Tongue (tissue), 2 donors: ENCODE data around the gene GARIN5B. TPM values are rescaled to one million over a fixed set of nuclear protein-coding genes. Genes with fewer than 3 reads are reported as not detected.

Experiments used
- DNase-seq: peaks from one replicate; pipeline ENCODE4 v3.0.0-alpha.2; 2015
- total RNA-seq: library from RNA; depleted of rRNA; stranded (reverse); fragments of >200 nt; gene quantifications from one replicate; pipeline ENCODE4 v1.2.3, GENCODE V29; 2014

The GARIN5B gene
- total RNA-seq, 1 donor from 2014 or later = not detected

DNA sequence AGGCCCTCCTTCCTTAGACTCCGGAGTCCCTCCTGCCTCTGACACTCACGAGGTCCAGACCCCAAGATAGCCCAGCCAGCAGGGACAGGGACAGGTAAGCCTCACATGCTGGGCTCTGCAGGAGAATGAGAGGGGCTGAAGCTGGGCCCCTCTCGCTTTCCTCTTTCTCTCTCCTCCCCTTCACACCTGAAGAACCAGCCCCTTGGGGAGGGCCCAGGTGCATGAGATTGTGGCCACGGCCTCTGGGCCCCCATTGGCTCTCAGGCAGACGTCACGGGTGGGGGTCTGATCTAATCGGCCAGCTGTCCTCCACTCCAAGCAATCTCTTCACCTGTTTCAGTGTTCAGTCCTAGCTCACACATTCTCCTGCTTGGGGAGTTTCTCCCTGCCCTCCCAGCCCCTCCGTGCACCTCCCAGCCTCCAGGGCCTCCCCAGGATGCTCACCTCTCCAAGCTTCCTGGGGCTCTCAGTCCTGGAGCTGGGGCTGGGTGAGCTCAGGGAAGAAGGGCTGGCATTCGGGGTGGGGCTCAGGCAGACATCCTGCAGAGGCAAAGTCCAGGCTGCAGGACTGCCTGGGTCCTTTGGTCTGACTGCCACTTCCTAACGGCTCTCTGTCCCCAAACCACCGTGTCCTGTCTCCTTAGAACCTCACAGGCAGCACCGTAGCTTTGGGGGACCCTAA, 40.7 kb downstream of the GARIN5B start:
- DNase-seq = no peak

DNA sequence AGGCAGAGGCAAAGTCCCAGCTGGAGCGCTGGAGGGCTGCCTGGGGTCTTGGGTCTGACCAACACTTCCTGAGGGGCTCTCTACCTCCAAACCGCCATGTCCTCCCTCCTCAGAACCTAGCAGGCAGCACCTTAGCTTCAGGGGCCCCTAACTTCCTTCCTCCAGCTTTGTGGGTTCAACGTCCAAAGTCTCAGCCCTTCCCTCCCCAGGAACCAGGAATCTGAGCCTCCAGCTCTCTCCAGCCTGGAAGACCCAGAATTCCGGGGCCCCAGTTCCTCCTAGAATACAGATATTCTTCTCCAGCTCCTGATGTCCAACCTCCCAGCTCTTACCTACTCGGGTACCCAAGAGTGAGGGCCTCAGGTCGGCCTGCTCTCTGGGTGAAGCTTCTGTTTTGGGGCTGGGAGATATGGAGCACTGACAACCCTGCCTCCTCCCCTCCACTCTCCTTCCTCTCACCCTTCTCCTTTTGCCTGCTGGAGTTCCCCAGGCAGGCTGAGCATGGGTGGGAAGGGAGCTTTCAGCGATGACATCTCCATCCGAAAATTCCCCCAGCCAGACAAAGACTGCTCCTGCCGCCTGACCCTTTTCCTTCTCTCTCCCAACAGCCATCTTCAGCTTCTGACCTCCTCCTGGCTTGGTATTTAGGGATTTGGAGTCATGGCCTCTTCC, 41.5 kb downstream of the GARIN5B start:
- no peak for DNase-seq

DNA sequence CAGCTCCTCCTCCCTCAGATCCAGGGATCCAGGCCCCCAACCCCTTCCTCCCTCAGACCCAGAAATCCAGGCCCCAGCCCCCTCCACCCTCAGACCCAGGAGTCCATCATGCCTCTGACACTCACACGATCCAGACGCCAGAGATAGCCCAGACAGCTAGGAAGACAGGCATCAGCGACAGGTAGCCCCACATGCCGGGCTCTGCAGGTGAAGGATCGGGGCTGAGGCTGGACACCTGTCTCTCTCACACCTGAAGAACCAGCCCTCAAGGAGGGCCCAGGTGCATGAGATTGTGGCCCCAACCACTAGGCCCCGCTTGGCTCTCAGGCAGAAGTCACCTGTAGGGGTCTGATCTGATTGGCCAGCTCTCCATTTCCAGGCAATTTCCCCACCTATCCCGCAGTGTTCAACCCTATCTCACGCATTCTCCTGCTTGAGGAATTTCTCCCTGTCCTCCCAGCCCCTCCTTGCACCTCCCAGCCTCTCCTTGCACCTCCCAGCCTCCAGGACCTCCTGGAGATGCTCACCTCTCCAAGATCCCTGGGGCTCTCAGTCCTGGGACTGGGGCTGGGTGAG, 42.1 kb downstream of the GARIN5B start:
- no peak for DNase-seq

DNA sequence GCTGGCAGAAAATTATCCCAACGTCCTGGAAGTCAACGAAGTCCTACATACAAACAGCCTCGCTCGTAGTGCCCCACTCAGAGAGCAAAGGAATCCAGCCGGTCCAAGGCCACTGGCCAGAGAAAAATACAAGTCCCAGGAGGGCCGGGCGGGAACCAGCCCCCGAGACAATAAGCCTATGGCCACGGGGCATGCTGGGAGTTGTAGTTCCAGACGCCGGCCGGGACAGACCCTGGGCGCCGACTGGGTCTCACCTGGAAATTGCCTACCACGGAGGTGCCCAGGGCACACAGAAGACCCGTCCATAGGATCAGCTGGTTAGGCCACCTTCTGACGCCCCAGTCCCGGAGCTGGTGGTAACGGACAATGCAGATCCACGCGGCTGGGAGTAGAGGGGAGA, 43.3 kb downstream of the GARIN5B start:
- peak; percentile 80 for DNase-seq

DNA sequence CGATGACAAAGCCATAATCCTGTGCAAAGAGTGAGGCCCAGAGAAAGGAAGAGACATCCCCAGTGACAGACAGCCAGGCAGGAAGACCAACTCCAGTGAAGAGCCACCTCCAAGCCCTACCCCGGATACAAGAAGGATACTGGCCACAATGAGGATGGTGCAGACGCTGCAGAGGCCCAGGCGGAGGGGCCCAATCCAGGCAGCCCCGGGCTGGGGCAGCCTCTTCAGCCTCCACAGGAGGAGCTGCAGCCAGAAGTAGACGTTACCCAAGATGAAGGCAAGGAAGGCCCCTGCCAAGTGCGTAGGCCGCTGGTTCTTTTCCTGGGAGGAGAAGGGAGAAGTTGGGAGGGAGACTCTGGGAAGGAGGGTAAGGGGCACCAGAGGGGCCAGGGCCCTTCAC, 46.4 kb downstream of the GARIN5B start:
- DNase-seq = no peak

DNA sequence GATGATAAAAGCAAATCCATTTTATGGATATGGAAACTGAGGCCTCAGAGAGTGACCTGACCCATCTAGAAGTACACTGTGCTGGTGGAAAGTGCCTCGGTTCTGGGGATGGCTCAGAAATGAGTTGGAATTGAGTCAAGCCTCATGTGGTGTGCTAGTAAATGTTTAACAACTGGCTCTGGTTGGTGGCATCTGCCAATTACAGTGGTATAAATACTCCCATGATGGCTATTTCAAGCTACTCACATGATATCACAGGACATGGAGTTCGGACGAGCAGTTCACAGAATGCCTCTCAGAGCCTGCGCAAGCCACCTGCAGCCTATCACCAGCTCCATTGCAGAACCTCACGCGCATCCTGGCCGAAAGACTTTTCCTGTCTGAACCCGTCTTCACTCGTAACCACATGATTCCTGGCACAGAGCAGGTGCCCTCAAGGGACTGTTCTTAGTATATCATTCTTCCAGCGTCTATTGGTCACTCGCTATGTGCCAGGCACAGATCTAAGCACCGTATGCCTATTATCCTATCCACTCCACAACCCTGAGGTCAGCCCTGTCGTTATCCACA, 47.0 kb downstream of the GARIN5B start:
- no peak for DNase-seq

DNA sequence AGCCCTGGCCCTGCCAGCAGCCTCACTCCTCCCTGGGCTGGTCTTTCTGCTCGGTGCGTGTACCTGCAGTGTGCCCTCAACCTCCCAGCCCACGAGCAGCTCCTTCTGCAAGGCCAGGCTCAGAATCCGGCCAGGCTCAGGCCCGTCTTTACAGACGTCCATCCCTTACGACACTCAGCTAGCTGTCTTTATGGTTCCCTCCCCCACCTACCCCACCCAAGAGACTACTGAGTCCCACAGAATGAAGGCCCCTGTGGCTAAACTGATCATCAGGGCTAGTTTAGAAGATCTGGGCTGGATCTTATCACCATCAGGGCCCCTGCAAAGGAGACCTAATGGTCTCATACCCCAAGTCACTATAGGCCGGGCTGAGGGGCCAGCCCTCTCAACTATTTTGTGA, 48.7 kb downstream of the GARIN5B start:
- no peak for DNase-seq

DNA sequence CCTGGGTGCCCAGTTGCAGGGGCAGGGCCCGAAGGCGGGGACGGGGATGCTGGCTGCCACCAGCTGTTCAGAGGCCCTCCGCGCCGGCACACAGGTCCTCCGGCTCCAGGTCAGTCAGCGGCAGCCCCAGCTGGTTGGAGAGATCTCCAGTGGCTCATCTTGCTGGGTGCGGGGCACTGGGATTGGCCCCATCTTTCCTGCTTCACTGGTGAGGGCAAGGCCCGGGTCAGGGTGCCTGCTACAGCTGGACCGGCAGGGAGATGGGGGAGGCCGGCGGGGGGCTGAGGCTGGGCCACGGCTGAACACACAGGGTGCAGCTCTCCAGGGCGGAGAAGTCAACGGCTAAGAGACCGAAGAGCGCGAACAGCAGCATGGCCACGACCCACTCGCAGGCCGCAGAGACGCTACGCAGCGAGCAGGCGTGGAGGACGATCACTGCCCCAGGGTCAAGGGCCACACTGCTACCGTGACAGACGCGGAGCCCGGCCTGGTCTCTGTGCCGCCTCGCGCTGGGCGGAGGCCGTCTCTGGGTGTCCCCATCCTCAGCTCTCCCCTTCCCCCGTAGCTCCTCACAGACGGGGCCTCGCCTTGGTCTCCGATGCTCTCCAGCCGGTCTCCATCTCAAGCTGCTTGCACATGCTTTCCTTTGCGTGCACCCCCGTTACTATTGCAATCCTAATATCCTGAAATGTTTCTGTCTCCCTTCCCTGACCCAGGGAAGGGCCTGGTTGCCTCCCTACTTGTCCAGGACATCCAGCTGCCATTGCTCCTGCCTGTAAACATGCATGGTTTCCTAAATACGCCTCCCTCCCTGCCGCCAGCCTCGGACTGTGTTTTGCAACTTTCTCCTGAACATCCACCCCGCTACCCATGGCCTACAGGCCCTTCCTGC, 50.2 kb downstream of the GARIN5B start:
- DNase-seq = peak; percentile 37

DNA sequence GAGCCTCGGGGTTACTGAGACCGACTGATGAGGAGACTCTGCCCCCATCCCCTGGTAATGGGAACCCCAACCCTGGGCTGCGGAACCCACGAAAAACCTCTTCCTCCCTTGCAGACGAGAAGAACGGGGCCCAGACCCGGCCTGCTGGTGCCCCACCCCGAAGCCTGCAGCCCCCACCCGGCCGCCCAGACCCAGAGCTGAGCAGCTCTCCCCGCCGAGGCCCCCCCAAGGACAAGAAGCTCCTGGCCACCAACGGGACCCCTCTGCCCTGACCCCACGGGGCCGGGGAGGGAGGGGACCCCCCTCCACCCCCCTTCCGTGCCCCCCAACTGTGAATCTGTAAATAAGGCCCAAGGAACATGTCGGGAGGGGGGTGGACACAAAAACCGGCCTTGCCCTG, 51.3 kb downstream of the GARIN5B start:
- DNase-seq = no peak

DNA sequence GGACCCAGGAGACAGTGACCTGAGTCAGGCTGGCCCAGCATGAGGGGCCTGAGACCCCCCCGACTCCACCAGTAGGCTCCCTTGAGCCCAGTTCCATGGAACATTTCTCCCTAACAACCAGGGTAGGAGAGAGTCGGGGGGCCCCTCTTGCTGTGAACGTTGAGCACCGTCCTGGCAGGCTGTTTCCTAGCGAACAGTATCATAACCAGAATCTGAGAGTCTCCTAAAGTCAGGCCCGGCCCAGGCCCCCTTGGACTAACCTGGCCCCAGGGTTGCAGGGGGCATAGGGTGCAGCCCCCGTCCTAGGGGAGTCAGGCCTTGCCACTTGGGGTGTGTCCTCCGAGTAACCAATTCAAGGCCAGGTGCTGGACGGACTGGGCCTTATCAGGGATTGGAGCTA, 51.7 kb downstream of the GARIN5B start:
- DNase-seq = no peak

DNA sequence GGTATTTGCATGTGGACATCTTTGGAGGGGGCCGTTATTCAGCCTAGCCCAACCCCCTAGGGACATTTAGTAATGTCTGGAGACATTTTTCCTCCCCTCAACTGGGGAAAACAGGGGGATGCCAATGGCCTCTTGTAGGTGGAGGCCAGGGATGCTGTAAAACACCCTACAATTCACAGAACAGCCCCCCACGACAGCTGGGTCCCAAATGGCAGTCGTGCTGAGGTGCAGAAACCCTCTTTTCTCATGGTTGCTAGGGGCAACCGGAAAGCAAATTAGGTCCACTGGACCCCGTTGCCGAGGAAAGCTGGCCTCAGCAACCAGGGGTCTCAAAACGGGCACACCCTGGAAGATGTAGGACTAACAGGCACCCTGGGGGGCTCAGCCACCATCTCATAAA, 52.6 kb downstream of the GARIN5B start:
- no peak for DNase-seq

DNA sequence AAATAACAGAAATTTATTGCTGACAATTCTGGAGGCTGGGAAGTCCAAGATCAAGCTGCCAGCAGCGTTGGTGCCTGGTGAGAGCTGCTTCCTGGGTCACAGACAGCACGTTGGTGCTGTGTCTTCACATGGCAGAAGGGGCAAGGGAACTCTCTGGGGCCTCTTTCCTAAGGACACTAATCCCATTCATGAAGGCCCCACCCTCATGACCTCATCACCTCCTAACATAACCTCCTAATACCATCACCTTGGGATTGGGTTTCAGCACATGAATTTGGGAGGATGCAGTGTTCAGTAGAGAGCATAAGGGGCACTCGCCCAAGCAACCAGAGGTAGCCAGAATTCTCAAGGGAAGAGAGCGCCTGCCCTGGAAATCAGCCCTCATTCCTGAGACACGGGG, 53.6 kb downstream of the GARIN5B start:
- DNase-seq = no peak

DNA sequence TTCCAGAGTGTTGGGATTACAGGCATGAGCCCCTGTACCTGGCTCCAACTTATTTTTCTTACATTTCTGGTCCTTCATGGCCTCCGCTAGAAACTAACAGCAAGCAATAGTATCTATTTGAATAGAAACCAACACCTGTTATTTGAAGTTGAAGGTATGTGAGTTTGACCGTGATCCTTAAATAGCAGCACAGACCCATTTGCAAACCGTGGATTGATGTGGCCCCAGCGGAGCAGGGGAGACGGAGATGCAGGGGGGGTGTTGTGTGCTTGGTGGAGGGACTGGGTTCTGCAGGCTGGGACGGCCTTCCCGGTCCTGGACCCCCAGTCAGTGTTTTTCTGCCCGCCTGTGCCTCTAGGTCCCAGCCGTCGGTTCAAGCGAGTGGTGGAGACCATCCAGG, 54.8 kb downstream of the GARIN5B start:
- no peak for DNase-seq

DNA sequence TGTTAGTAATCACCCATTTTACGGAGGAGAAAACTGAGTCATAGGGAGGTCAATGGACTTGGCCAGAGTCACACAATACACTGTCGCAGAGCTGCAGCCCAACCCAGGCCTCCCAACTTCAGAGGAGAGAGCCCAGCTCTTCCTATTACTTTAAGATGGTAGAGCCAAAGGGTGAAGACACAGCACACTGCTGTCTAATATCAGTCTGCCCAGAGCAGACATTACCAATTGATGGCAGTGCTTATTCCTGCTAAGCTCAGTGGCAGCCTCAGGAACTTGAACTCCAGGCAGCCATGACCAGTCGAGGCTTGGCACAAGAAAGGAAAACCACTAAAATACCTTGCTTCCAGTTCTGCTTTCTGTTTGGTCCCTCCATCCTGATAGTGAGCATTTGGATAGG, 56.3 kb downstream of the GARIN5B start:
- no peak for DNase-seq

DNA sequence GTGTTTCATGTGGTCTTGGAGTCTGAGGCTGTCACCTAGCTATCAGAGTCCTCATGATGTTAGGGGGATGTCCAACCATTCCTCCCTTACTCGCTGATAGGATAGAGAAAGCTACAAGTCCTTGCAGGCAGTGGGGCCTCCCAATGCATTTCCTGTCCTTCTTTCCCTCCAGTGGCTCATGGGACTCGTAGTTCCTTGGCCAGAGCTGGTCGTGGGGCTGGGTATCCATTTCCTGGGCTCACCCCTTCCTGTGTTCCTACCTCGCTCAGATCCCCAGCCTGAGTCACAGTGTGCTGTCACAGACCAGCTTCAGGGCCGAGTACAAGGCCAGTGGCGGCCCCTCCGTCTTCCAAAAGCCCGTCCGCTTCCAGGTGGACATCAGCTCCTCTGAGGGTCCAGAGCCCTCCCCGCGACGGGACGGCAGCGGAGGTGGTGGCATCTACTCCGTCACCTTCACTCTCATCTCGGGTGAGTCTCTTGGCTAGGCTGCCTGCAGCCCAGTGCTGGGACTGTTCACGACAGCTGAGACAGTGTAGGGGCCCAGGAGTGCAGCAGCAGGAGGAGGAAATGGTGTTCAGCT, 57.0 kb downstream of the GARIN5B start:
- no peak for DNase-seq

DNA sequence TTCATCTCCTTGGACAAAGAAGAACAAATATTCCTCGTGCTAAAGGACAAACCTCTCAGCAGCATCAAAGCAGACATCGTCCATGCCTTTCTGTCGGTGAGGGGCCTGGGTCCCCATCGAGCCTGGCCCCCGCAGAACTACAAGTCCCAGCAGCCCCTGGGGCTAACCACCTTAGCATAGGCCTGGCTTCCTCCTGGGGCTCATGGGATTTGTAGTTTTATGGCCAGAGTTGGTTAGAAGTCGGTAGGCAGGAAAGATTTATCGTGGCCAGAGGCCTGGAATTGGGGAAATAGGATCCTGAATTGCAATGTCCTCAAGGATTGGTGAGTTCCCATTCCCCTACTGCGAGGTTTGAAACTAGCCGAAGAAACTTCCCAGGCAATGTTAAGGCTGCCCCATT, 57.6 kb downstream of the GARIN5B start:
- peak; percentile 67 for DNase-seq

DNA sequence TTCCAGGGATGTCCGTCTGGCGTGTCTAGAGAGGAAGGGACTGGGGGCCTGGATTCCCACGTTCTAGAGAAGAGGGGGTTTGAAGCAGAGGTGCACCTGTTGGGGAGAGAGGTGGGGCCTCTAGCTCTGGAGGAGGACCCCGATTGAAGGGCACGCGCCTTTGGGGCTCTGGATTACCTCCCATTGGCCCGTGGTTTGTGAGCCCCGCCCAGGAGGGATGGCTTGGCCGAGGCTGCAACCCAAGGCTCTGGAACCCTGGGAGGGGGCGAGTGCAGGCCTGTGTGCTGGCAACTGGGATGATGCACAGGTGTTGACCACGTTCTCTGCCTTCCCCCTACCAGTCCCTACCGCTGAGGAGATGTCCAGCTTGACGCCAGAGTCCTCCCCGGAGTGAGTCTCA, 58.1 kb downstream of the GARIN5B start:
- no peak for DNase-seq

Other genes with a start within 250 kb of the GARIN5B start
- gene PPP1R12C, start 245.6 kb downstream of the GARIN5B start, total RNA-seq = 48.4 TPM
- gene TNNT1, start 214.1 kb downstream of the GARIN5B start, total RNA-seq = 338 TPM
- gene TNNI3, start 205.5 kb downstream of the GARIN5B start, total RNA-seq = 1.7 TPM
- gene DNAAF3, start 196.6 kb downstream of the GARIN5B start, total RNA-seq = 0.51 TPM
- not detected for gene SYT5, start 183.0 kb downstream of the GARIN5B start, total RNA-seq
- gene PTPRH, start 153.8 kb downstream of the GARIN5B start, total RNA-seq = 3.9 TPM
- gene TMEM86B, start 134.5 kb downstream of the GARIN5B start, total RNA-seq = 0.72 TPM
- 33.4 TPM for gene PPP6R1, start 104.2 kb downstream of the GARIN5B start, total RNA-seq
- 27.5 TPM for gene HSPBP1, start 83.2 kb downstream of the GARIN5B start, total RNA-seq
- 5.0 TPM for gene BRSK1, start 79.3 kb downstream of the GARIN5B start, total RNA-seq
- not detected for gene TMEM150B, start 37.9 kb downstream of the GARIN5B start, total RNA-seq
- 13.3 TPM for gene KMT5C, start 23.4 kb downstream of the GARIN5B start, total RNA-seq
- gene COX6B2, start 8.5 kb downstream of the GARIN5B start, total RNA-seq = 0.72 TPM
- gene IL11, start 7.2 kb upstream of the GARIN5B start, total RNA-seq = not detected
- not detected for gene TMEM190, start 13.6 kb upstream of the GARIN5B start, total RNA-seq
- gene TMEM238, start 21.0 kb upstream of the GARIN5B start, total RNA-seq = 4.2 TPM
- 453 TPM for gene RPL28, start 22.7 kb upstream of the GARIN5B start, total RNA-seq
- gene UBE2S, start 44.5 kb upstream of the GARIN5B start, total RNA-seq = 20.7 TPM
- not detected for gene SHISA7, start 80.0 kb upstream of the GARIN5B start, total RNA-seq
- 39.3 TPM for gene ISOC2, start 98.4 kb upstream of the GARIN5B start, total RNA-seq
- gene C19orf85, start 101.5 kb upstream of the GARIN5B start, total RNA-seq = not detected
- 4.4 TPM for gene ZNF628, start 113.4 kb upstream of the GARIN5B start, total RNA-seq
- 12.0 TPM for gene NAT14, start 121.9 kb upstream of the GARIN5B start, total RNA-seq
- gene SSC5D, start 125.2 kb upstream of the GARIN5B start, total RNA-seq = 29.2 TPM
- gene SBK2, start 173.9 kb upstream of the GARIN5B start, total RNA-seq = 10.2 TPM
- gene SBK3, start 182.3 kb upstream of the GARIN5B start, total RNA-seq = not detected
- 4.1 TPM for gene ZNF579, start 217.6 kb upstream of the GARIN5B start, total RNA-seq
- gene FIZ1, start 236.3 kb upstream of the GARIN5B start, total RNA-seq = 5.9 TPM
- 16.0 TPM for gene ZNF524, start 237.0 kb upstream of the GARIN5B start, total RNA-seq
- gene ZNF865, start 242.4 kb upstream of the GARIN5B start, total RNA-seq = 5.0 TPM